ENCODE data around the gene ADAMTS1. TPM values are rescaled to one million over a fixed set of nuclear protein-coding genes. Genes with fewer than 3 reads are reported as not detected.

Gene ADAMTS1
- total RNA-seq, 1 experiment from 2014 or later, result 1.4 TPM

- H3K27me3 Mint-ChIP-seq (ENCODE audit: insufficient read depth, unreplicated experiment), result no peaks in the 10 kb centered on the region
- no peaks in the 10 kb centered on the region for H3K36me3 Mint-ChIP-seq (ENCODE audit: insufficient read depth, unreplicated experiment)
- BruUV-seq (replicated peaks), result no TSS peak
- DNase-seq (ENCODE audit: unreplicated experiment), result no peak
- H3K9me3 Mint-ChIP-seq (ENCODE audit: unreplicated experiment), result no peaks in the 10 kb centered on the region
- intact Hi-C loops (cut with micrococcal nuclease), result no loop called here
- POLR2A ChIA-PET, result interaction anchor here (0.6 kb wide), 1 partner anchor 14 kb away, joined by 4 read pairs; no protein-coding TSS in a partner anchor
- TF ChIP-seq CTCF (IDR thresholded peaks at IDR 0.05; ENCODE audit: unreplicated experiment), result no peak
- no peak overlapping the region for H3K27ac Mint-ChIP-seq (ENCODE audit: low read depth, unreplicated experiment)
- H3K4me3 Mint-ChIP-seq (ENCODE audit: unreplicated experiment), result no peak overlapping the region
- peaks cover 6% of the 10 kb centered on the region for H3K4me1 Mint-ChIP-seq (ENCODE audit: insufficient read depth, unreplicated experiment)
- CTCF ChIA-PET, result interaction anchor here (1.0 to 1.1 kb wide), 2 partner anchors 441 to 1944 kb away, joined by 4 read pairs; no protein-coding TSS in a partner anchor
These were observed 44.2 kb downstream of the ADAMTS1 start for GRCh38 chr21:26800970-26801431.

- POLR2A ChIA-PET, result no interaction called here
- DNase-seq (ENCODE audit: unreplicated experiment), result no peak
- Mint-ChIP-seq H3K9me3 (ENCODE audit: unreplicated experiment) (no peaks in the 10 kb centered on the region), H3K4me1 (ENCODE audit: insufficient read depth, unreplicated experiment) (peaks cover 11% of the 10 kb centered on the region), H3K36me3 (ENCODE audit: insufficient read depth, unreplicated experiment) (no peaks in the 10 kb centered on the region), H3K27me3 (ENCODE audit: insufficient read depth, unreplicated experiment) (no peaks in the 10 kb centered on the region), H3K27ac (ENCODE audit: low read depth, unreplicated experiment) (no peak overlapping the region), H3K4me3 (ENCODE audit: unreplicated experiment) (no peak overlapping the region)
- BruUV-seq (replicated peaks), result no TSS peak
- intact Hi-C loops (cut with micrococcal nuclease), result no loop called here
- CTCF ChIA-PET, result interaction anchor here (1.0 to 1.1 kb wide), 2 partner anchors 440 to 1944 kb away, joined by 4 read pairs; no protein-coding TSS in a partner anchor
- TF ChIP-seq CTCF (IDR thresholded peaks at IDR 0.05; ENCODE audit: unreplicated experiment), result no peak
These were observed 44.8 kb downstream of the ADAMTS1 start for GRCh38 chr21:26800455-26800854.

- CTCF ChIA-PET, result interaction anchor here (1.1 kb wide), 1 partner anchor 440 kb away, joined by 4 read pairs; no protein-coding TSS in a partner anchor
- Mint-ChIP-seq H3K27ac (ENCODE audit: low read depth, unreplicated experiment) (no peak overlapping the region), H3K4me1 (ENCODE audit: insufficient read depth, unreplicated experiment) (peaks cover 11% of the 10 kb centered on the region), H3K4me3 (ENCODE audit: unreplicated experiment) (no peak overlapping the region), H3K36me3 (ENCODE audit: insufficient read depth, unreplicated experiment) (no peaks in the 10 kb centered on the region), H3K9me3 (ENCODE audit: unreplicated experiment) (no peaks in the 10 kb centered on the region), H3K27me3 (ENCODE audit: insufficient read depth, unreplicated experiment) (no peaks in the 10 kb centered on the region)
- TF ChIP-seq CTCF (IDR thresholded peaks at IDR 0.05; ENCODE audit: unreplicated experiment), result no peak
- BruUV-seq (replicated peaks), result no TSS peak
- POLR2A ChIA-PET, result no interaction called here
- intact Hi-C loops (cut with micrococcal nuclease), result no loop called here
- DNase-seq (ENCODE audit: unreplicated experiment), result no peak
These were observed 45.2 kb downstream of the ADAMTS1 start for GRCh38 chr21:26800001-26800400.

- no peaks in the 10 kb centered on the region for H3K36me3 Mint-ChIP-seq (ENCODE audit: insufficient read depth, unreplicated experiment)
- no TSS peak for BruUV-seq (replicated peaks)
- intact Hi-C loops (cut with micrococcal nuclease), result no loop called here
- ChIA-PET CTCF (interaction anchor here (0.5 kb wide), 1 partner anchor 48 kb away, joined by 5 read pairs; no protein-coding TSS in a partner anchor), POLR2A (no interaction called here)
- no peak overlapping the region for H3K27ac Mint-ChIP-seq (ENCODE audit: low read depth, unreplicated experiment)
- H3K9me3 Mint-ChIP-seq (ENCODE audit: unreplicated experiment), result no peaks in the 10 kb centered on the region
- no peak for DNase-seq (ENCODE audit: unreplicated experiment)
- H3K4me3 Mint-ChIP-seq (ENCODE audit: unreplicated experiment), result no peak overlapping the region
- H3K27me3 Mint-ChIP-seq (ENCODE audit: insufficient read depth, unreplicated experiment), result no peaks in the 10 kb centered on the region
- H3K4me1 Mint-ChIP-seq (ENCODE audit: insufficient read depth, unreplicated experiment), result peaks cover 11% of the 10 kb centered on the region
- no peak for TF ChIP-seq CTCF (IDR thresholded peaks at IDR 0.05; ENCODE audit: unreplicated experiment)
These were observed 46.1 kb downstream of the ADAMTS1 start for GRCh38 chr21:26798856-26799751.
